Measurements from ENCODE around the gene ZNF837.

DNA sequence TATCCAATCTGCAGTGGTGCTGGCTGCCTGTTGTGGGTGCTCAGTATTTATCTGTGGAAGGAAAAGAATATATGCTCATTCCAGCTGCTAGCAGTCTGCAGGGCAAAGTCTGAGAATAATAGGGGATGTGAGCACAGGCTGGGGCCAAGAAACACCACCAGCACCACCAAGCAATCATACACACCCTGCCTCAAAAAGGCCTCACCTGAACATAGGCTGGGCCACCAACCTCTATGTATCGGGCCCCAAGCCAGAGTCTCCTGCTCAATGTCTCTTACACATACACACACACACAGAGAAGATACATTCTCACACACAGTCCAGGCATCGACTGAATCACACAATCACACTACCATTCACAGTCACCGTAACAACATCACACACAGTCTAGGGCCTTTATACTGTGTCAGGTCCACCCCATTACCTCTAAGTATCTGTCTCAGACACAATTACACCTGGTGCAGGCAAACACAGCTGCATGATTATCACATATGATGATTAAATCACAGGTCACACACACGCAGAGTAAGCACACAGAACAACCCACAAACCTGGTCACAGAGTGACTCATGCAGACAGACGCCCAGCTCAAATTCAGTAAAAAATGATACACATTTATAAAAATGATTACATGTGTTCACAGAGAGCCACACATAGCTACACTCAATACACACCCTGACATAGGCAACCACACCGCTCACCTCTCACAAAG is 55.4 kb downstream of the ZNF837 start:
- TF ChIP-seq, protein P1, sequence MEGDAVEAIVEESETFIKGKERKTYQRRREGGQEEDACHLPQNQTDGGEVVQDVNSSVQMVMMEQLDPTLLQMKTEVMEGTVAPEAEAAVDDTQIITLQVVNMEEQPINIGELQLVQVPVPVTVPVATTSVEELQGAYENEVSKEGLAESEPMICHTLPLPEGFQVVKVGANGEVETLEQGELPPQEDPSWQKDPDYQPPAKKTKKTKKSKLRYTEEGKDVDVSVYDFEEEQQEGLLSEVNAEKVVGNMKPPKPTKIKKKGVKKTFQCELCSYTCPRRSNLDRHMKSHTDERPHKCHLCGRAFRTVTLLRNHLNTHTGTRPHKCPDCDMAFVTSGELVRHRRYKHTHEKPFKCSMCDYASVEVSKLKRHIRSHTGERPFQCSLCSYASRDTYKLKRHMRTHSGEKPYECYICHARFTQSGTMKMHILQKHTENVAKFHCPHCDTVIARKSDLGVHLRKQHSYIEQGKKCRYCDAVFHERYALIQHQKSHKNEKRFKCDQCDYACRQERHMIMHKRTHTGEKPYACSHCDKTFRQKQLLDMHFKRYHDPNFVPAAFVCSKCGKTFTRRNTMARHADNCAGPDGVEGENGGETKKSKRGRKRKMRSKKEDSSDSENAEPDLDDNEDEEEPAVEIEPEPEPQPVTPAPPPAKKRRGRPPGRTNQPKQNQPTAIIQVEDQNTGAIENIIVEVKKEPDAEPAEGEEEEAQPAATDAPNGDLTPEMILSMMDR (IDR thresholded peaks at IDR 0.05), result no peak
- no peak for TF ChIP-seq POLR2A (IDR thresholded peaks at IDR 0.05)
